WERI-Rb-1 (cell line): ENCODE results near the gene ARHGDIB.

Experiments used
- DNase-seq: peaks from one replicate; pipeline ENCODE4 v3.0.0-alpha.2; 2020
- H3K27ac ChIP-seq: fragments of 250-450 bp; sonication (Bioruptor Pico); 2 replicates; pipeline ENCODE4 v1.5.1; 2020; ENCODE audit warnings: mild to moderate bottlenecking, moderate library complexity
- H3K27me3 ChIP-seq: fragments of 250-450 bp; sonication (Bioruptor Pico); 2 replicates; pipeline ENCODE4 v1.5.1; 2021; ENCODE audit warnings: mild to moderate bottlenecking, low read depth, moderate library complexity; ENCODE audit not compliant: insufficient read depth, severe bottlenecking
- H3K36me3 ChIP-seq: fragments of 250-450 bp; sonication (Bioruptor Pico); 2 replicates; pipeline ENCODE4 v1.5.1; 2020; ENCODE audit warnings: mild to moderate bottlenecking, moderate library complexity
- H3K4me3 ChIP-seq: 2 replicates; pipeline ENCODE4 v1.5.1; 2011; ENCODE audit warnings: low read depth, mild to moderate bottlenecking, control low read depth, low read length
- H3K9me3 ChIP-seq: fragments of 250-450 bp; sonication (Bioruptor Pico); 2 replicates; pipeline ENCODE4 v1.5.1; 2021; ENCODE audit warnings: mild to moderate bottlenecking, moderate library complexity; ENCODE audit not compliant: severe bottlenecking
- CTCF ChIP-seq: IDR thresholded peaks from 2 replicates; pipeline ENCODE4 v1.5.1; 2011; ENCODE audit warnings: low read depth, mild to moderate bottlenecking, control low read depth, inconsistent platforms, low read length

Gene ARHGDIB

GRCh38 chr12:14961466-14962152, at the start of gene ARHGDIB:
Gene ARHGDIB (minus strand): TSS chr12:14961601. CDS start chr12:14950712, 10,889 bp downstream.
- no peak for DNase-seq
- Histone ChIP-seq H3K27me3 (no peaks in the 10 kb centered on the region), H3K36me3 (no peaks in the 10 kb centered on the region), H3K9me3 (no peaks in the 10 kb centered on the region), H3K4me3 (no peak within 1 kb of the TSS), H3K27ac (no peak within 1 kb of the TSS)
- no peak for TF ChIP-seq CTCF

GRCh38 chr12:15011162-15011561, 49.8 kb upstream of the ARHGDIB start:
- DNase-seq = no peak
- Histone ChIP-seq H3K9me3 (no peaks in the 10 kb centered on the region), H3K4me3 (no peak overlapping the region), H3K27me3 (no peaks in the 10 kb centered on the region), H3K27ac (no peak overlapping the region), H3K36me3 (no peaks in the 10 kb centered on the region)
- TF ChIP-seq CTCF = 0 out of 2 replicates have a peak, but pooled peaks have one; percentile 14

GRCh38 chr12:15007551-15007950, 46.1 kb upstream of the ARHGDIB start:
- no peak overlapping the region for H3K27ac ChIP-seq
- no peaks in the 10 kb centered on the region for H3K27me3 ChIP-seq
- no peak for TF ChIP-seq CTCF
- no peaks in the 10 kb centered on the region for H3K36me3 ChIP-seq
- DNase-seq = no peak
- H3K4me3 ChIP-seq = no peak overlapping the region
- no peaks in the 10 kb centered on the region for H3K9me3 ChIP-seq

- H3K9me3 ChIP-seq = no peaks in the 10 kb centered on the region
- no peak overlapping the region for H3K27ac ChIP-seq
- H3K27me3 ChIP-seq = no peaks in the 10 kb centered on the region
- H3K36me3 ChIP-seq = no peaks in the 10 kb centered on the region
- DNase-seq = no peak
- H3K4me3 ChIP-seq = no peak overlapping the region
- TF ChIP-seq CTCF = no peak
These were observed 43.7 kb upstream of the ARHGDIB start for GRCh38 chr12:15005064-15005463.

GRCh38 chr12:15004421-15004820, 43.0 kb upstream of the ARHGDIB start:
- no peaks in the 10 kb centered on the region for H3K9me3 ChIP-seq
- H3K4me3 ChIP-seq = no peak overlapping the region
- H3K27me3 ChIP-seq = no peaks in the 10 kb centered on the region
- no peak overlapping the region for H3K27ac ChIP-seq
- H3K36me3 ChIP-seq = no peaks in the 10 kb centered on the region
- DNase-seq = no peak
- no peak for TF ChIP-seq CTCF
